Activated CD8-positive, alpha-beta memory T cell treated with anti-CD3 and anti-CD28 coated beads for 4 hours (primary cell): Measurements from ENCODE around the gene EIF5A.

Source experiments
- DNase-seq, 2 donors: peaks; one replicate each; pipeline ENCODE4 v3.0.0-alpha.2; 2020; ENCODE audit warnings: low read depth in 2 of 2

EIF5A gene

GRCh38 chr17:7313088-7313889 is 5.9 kb downstream of the EIF5A start:
- DNase-seq = no peak

- DNase-seq = no peak
These were observed 6.7 kb downstream of the EIF5A start for GRCh38 chr17:7313890-7314718.

- DNase-seq = peak; percentile 82
These were observed 7.5 kb downstream of the EIF5A start, which contains the start of gene GPS2 for GRCh38 chr17:7314719-7315569. TSS of gene GPS2 (minus strand) at chr17:7315360. CDS start at chr17:7315052, 308 bp downstream.

GRCh38 chr17:7315570-7316235 is 8.3 kb downstream of the EIF5A start:
- DNase-seq = no peak

GRCh38 chr17:7317161-7317803 is 9.9 kb downstream of the EIF5A start:
- no peak for DNase-seq

- DNase-seq = no peak
These were observed 10.9 kb downstream of the EIF5A start for GRCh38 chr17:7318121-7318860.

- DNase-seq = no peak
These were observed 14.0 kb downstream of the EIF5A start for GRCh38 chr17:7321466-7321865.

GRCh38 chr17:7322520-7323194 is 15.2 kb downstream of the EIF5A start:
- no peak for DNase-seq

- no peak for DNase-seq
These were observed 16.5 kb downstream of the EIF5A start for GRCh38 chr17:7323731-7324437.

- DNase-seq = no peak
These were observed 17.0 kb downstream of the EIF5A start for GRCh38 chr17:7324438-7324779.

- no peak for DNase-seq
These were observed 17.7 kb downstream of the EIF5A start for GRCh38 chr17:7325031-7325528.

- no peak for DNase-seq
These were observed 18.8 kb downstream of the EIF5A start for GRCh38 chr17:7326186-7326585.

- DNase-seq = no peak
These were observed 19.6 kb downstream of the EIF5A start for GRCh38 chr17:7327056-7327455.

GRCh38 chr17:7327501-7327900 is 20.1 kb downstream of the EIF5A start:
- DNase-seq = no peak

- DNase-seq = no peak
These were observed 20.6 kb downstream of the EIF5A start for GRCh38 chr17:7328009-7328408.

GRCh38 chr17:7328840-7329373 is 21.5 kb downstream of the EIF5A start, which contains the start of gene NEURL4:
TSS of gene NEURL4 (minus strand) at chr17:7329335. CDS start at chr17:7329312, 23 bp downstream.
- DNase-seq = no peak

- peak; percentile 87 to 95 for DNase-seq
These were observed 22.1 kb downstream of the EIF5A start for GRCh38 chr17:7329374-7329996.
